Measurements from ENCODE around the gene CAMSAP1.

GRCh38 chr9:135780626-135781025 is 126.7 kb downstream of the CAMSAP1 start:
- TF ChIP-seq PBX3 (IDR thresholded peaks at IDR 0.05; ENCODE audit: insufficient replicate concordance, low read depth, low read length) (no peak), CTCF (IDR thresholded peaks at IDR 0.05 in 2 of 3, conservative IDR thresholded peaks at IDR 0.05 in 1 of 3; ENCODE audit: control insufficient read depth in 2 of 3, extremely low read depth in 1 of 3, insufficient read depth in 1 of 3, low read depth in 3 of 3, low read length in 3 of 3) (no peak), USF2 (IDR thresholded peaks at IDR 0.05; ENCODE audit: borderline replicate concordance, low read depth, low read length) (no peak), YY1 (IDR thresholded peaks at IDR 0.05; ENCODE audit: low read depth, low read length) (no peak), CUX1 (IDR thresholded peaks at IDR 0.05; ENCODE audit: insufficient replicate concordance, low read depth, low read length) (no peak), EP300 (IDR thresholded peaks at IDR 0.05; ENCODE audit: borderline replicate concordance in 1 of 2, control insufficient read depth in 1 of 2, low read depth in 2 of 2, low read length in 2 of 2) (no peak), CBX5 (IDR thresholded peaks at IDR 0.05; ENCODE audit: low read depth) (no peak), SMC3 (IDR thresholded peaks at IDR 0.05; ENCODE audit: borderline replicate concordance, low read length) (no peak), TAF1 (IDR thresholded peaks at IDR 0.05; ENCODE audit: borderline replicate concordance, low read depth, low read length) (no peak), SREBF2 (IDR thresholded peaks at IDR 0.05; ENCODE audit: low read length) (no peak), CBFB (IDR thresholded peaks at IDR 0.05; ENCODE audit: low read depth) (no peak), STAT1 (conservative IDR thresholded peaks at IDR 0.05) (no peak), REST (IDR thresholded peaks at IDR 0.05; ENCODE audit: low read depth, low read length) (no peak), EZH2 (IDR thresholded peaks at IDR 0.05; ENCODE audit: borderline replicate concordance, control insufficient read depth, low read depth, low read length) (no peak)
